ENCODE measurements around the gene MUTYH. TPM values are rescaled to one million over a fixed set of nuclear protein-coding genes. Genes with fewer than 3 reads are reported as not detected.
"Not testable (repeated sequence)": the region's sequence is repeated elsewhere in the genome, so short reads cannot be mapped to it uniquely, and the experiment has no call there.

Gene MUTYH
- total and polyA plus RNA-seq, 9 of the 15 experiments (the other 6 are each of a cell fraction or from before 2014, with no cell fraction given), result 3.4 to 53.5 (median 29.0) TPM

DNA sequence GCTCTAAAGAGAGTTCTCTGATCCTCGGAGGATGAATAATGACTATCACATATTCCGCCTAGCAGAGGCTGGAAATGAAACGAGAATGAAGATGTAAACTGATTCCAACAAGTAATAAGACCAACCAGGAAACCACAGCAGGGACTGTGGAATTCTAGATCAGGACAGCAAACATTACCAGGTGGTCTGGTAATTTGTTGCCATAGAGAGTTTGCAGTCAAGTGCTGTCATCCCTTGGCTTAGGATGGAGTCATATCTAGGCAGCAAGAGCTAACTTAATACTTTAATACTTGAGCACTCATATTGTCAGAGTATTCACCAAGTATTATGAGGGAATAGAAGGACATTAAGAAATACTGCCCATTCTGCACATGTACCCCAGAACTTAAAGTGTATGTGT, 45.1 kb upstream of the MUTYH start (continued):
- TF ChIP-seq, protein P1, sequence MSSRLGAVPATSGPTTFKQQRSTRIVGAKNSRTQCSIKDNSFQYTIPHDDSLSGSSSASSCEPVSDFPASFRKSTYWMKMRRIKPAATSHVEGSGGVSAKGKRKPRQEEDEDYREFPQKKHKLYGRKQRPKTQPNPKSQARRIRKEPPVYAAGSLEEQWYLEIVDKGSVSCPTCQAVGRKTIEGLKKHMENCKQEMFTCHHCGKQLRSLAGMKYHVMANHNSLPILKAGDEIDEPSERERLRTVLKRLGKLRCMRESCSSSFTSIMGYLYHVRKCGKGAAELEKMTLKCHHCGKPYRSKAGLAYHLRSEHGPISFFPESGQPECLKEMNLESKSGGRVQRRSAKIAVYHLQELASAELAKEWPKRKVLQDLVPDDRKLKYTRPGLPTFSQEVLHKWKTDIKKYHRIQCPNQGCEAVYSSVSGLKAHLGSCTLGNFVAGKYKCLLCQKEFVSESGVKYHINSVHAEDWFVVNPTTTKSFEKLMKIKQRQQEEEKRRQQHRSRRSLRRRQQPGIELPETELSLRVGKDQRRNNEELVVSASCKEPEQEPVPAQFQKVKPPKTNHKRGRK (tag; IDR thresholded peaks at IDR 0.05), result no peak
- TF ChIP-seq PKNOX1 (IDR thresholded peaks at IDR 0.05) (no peak), MLX (CRISPR knock-in tag; conservative IDR thresholded peaks at IDR 0.05) (no peak), TSC22D4 (tag; IDR thresholded peaks at IDR 0.05) (no peak), CHD4 (IDR thresholded peaks at IDR 0.05; ENCODE audit: insufficient read depth, insufficient replicate concordance, low read depth, low read length, poor library complexity, severe bottlenecking) (no peak)

DNA sequence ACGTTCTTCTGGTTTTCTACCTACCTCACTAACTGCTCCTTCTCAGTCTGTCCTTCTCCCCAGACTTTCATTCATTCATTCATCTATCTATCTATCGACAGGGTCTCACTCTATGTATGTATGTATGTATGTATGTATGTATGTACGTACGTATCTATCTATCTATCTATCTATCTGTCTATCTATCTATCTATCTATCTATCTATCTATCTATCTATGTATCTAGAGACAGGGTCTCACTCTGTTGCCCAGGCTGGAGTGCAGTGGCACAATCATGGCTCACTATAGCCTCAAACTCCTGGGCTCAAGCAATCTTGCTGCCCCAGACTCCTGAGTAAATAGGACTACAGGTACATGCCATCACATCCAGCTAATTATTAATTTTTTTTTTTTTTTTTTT, 44.0 kb upstream of the MUTYH start:
- 20% methylated on average over 4 of the region's 4 CpGs for WGBS (ENCODE audit: insufficient coverage, low coverage, missing lambda C conversion rate)

More for the DNA sequence above, 44.0 kb upstream of the MUTYH start:
- H3K27ac ChIP-seq (ENCODE audit: extremely low read depth, low read depth, low read length); H3K36me3 ChIP-seq (ENCODE audit: control insufficient read depth, insufficient read depth, low read length); H3K9ac ChIP-seq (ENCODE audit: insufficient read depth in 1 of 2, low read depth in 2 of 2, low read length in 2 of 2); H2AFZ ChIP-seq (ENCODE audit: low read depth, low read length); ATAC-seq; intact Hi-C loops (cut with micrococcal nuclease); H3K9me3 ChIP-seq (replicated peaks; ENCODE audit: control insufficient read depth, insufficient read depth, low read depth, low read length); CTCF ChIA-PET (ENCODE audit: low intra/inter-chr PET ratio); H4K20me1 ChIP-seq (replicated peaks; ENCODE audit: control insufficient read depth, insufficient read depth, low read length); FAIRE-seq; H3K9me1 ChIP-seq (ENCODE audit: control insufficient read depth, insufficient read depth, low read length); BruUV-seq (replicated peaks); DNase-seq (ENCODE audit: extremely low read depth in 1 of 4, low spot score in 3 of 4); H3K4me3 ChIP-seq; H3K4me1 ChIP-seq (replicated peaks in 1 of 2; ENCODE audit: control insufficient read depth in 2 of 2, insufficient read depth in 2 of 2, low read length in 2 of 2); in situ Hi-C loops (cut with MboI); H3K27me3 ChIP-seq (ENCODE audit: control insufficient read depth in 2 of 2, insufficient read depth in 2 of 2, low read length in 2 of 2); H3K4me2 ChIP-seq (ENCODE audit: insufficient read depth, low read length); H3K79me2 ChIP-seq (ENCODE audit: control insufficient read depth, insufficient read depth, low read length): not testable (repeated sequence)
- POLR2A ChIA-PET, result interaction anchor here (0.6 to 1.4 kb wide), 3 partner anchors 10 to 60 kb away, joined by 4 to 5 read pairs (median 4); no protein-coding TSS in a partner anchor
- peak; percentile 98 for TF ChIP-seq DACH1 (IDR thresholded peaks at IDR 0.05; ENCODE audit: partially characterized antibody)
- 0 out of 2 replicates have a peak, but pooled peaks have one; percentile 46 for TF ChIP-seq GATA2 (CRISPR knock-in tag; IDR thresholded peaks at IDR 0.05)
- TF ChIP-seq ZBTB2 (IDR thresholded peaks at IDR 0.05), result peak; percentile 49; the same call in 1 of the 2 replicates

All from K562 (cell line).